ENCODE results near the gene FAM229B. TPM values are rescaled to one million over a fixed set of nuclear protein-coding genes. Genes with fewer than 3 reads are reported as not detected.

FAM229B gene
- total RNA-seq: 10.0 and 20.3 TPM in 2 replicates
- 23.8 and 24.6 TPM in 2 replicates for polyA plus RNA-seq
- polyA plus RNA-seq (2012): 35.4 and 35.6 TPM in 2 replicates
- polyA minus RNA-seq (ENCODE audit: low replicate concordance): 7.7 and 12.8 TPM in 2 replicates

DNA sequence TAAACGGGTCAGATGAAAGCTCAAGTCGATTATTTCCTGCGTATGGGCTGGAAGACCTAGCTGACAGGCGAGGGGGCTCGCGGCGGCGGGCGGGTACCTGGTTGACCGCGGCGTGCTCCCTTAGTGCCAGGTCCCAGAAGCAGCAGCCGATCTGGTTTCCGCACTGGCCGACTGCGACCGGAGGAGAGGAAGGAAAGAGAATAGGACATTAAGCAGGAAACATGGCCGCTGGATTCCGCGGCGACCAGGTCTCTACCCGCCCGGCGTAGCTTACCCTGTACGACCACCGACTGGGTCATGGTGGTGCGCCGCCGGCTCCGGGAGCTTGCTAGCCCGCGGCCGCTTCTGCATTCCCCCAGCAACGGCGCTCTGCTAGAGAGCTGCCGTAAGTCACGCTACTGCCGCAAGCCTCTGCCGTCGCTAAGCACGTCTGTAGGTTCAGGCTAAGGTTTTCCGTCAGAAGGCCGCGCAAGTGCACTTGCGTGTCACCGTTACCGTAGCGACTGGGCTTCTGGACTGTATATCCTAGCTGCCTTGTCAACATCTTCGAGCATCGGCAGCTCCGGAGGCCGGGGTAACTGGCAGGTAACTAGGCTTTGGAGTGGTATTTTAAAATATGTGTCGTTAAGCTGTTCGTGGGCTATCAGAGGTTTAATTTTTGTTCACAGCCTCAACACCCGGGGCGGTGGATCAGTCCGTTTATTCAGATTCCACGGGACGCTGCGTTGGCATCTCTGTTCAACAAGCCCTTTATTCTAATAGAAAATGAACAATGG, at the start of gene FAM229B, which contains the start of gene TUBE1:
TSS of gene FAM229B (plus strand) at position 456 of the 776 bp plus-strand sequence. CDS start 11,693 bp downstream, outside the sequence.
TSS of gene TUBE1 (minus strand) at position 347 of the 776 bp plus-strand sequence. CDS start at position 299, 48 bp downstream.
- Histone ChIP-seq H3K4me1 (ENCODE audit: control insufficient read depth, extremely low read depth, insufficient read depth, low read length) (no peaks in the 10 kb centered on the region), H4K20me1 (ENCODE audit: control insufficient read depth, extremely low read depth, insufficient read depth, low read length) (no peaks in the 10 kb centered on the region), H2AFZ (ENCODE audit: low read length) (peak within 1 kb of the TSS; percentile 86), H3K9ac (ENCODE audit: insufficient read depth, low read length) (peak within 1 kb of the TSS; percentile 72), H3K4me3 (replicated peaks in 1 of 4; ENCODE audit: control extremely low read depth in 1 of 4, insufficient read depth in 1 of 4, low read depth in 3 of 4, low read length in 4 of 4) (peak within 1 kb of the TSS; percentile 71 to 99 (median 77)), H3K9me3 (ENCODE audit: control insufficient read depth, insufficient read depth, low read depth, low read length) (no peaks in the 10 kb centered on the region), H3K27ac (ENCODE audit: insufficient read depth, low read length) (peak within 1 kb of the TSS; percentile 82), H3K79me2 (ENCODE audit: control insufficient read depth, insufficient read depth, low read length) (no peaks in the 10 kb centered on the region), H3K27me3 (ENCODE audit: control insufficient read depth, insufficient read depth, low read length) (no peaks in the 10 kb centered on the region), H3K4me2 (ENCODE audit: extremely low read depth, insufficient read depth, low read length) (peak within 1 kb of the TSS; percentile 80), H3K36me3 (ENCODE audit: control insufficient read depth, insufficient read depth, low read length) (no peaks in the 10 kb centered on the region)
- DNase-seq (ENCODE audit: low read depth in 2 of 2): peak; percentile 98 to 100
- TF ChIP-seq EZH2 (IDR thresholded peaks at IDR 0.05; ENCODE audit: low read length, missing control alignments): no peak
- no peak for TF ChIP-seq CTCF (conservative IDR thresholded peaks at IDR 0.05 in 1 of 2, IDR thresholded peaks at IDR 0.05 in 1 of 2; ENCODE audit: low read depth in 1 of 2, low read length in 2 of 2)

DNA sequence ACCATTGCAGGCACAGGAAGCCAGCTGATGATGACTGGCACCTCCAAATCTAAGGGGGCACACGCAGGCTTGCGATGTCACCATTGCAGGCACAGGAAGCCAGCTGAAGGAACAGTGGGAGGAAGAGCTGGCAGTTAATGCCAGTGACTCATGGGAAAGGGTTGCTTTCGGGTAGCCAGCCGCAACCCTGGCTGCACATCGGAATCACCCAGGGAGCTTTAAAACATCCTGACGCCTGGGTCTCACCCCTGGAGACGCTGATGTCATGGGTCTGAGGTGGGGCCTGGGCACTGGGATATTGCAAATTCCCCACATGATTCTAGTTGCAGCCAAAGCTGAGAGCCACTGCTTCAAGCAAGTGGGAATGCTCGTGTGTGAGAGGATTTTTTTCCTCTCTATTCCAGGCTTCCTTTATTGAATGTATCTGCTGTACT, 49.6 kb upstream of the FAM229B start:
- no peak overlapping the region for H2AFZ ChIP-seq (ENCODE audit: low read length)
- H3K27ac ChIP-seq (ENCODE audit: insufficient read depth, low read length): peak overlapping the region; percentile 56
- no peak overlapping the region for H3K4me3 ChIP-seq (replicated peaks in 1 of 4; ENCODE audit: control extremely low read depth in 1 of 4, insufficient read depth in 1 of 4, low read depth in 3 of 4, low read length in 4 of 4)

More for the DNA sequence above, 49.6 kb upstream of the FAM229B start:
- Histone ChIP-seq H3K9me3 (ENCODE audit: control insufficient read depth, insufficient read depth, low read depth, low read length) (no peaks in the 10 kb centered on the region), H4K20me1 (ENCODE audit: control insufficient read depth, extremely low read depth, insufficient read depth, low read length) (no peaks in the 10 kb centered on the region), H3K9ac (ENCODE audit: insufficient read depth, low read length) (no peak overlapping the region), H3K27me3 (ENCODE audit: control insufficient read depth, insufficient read depth, low read length) (peaks cover 2% of the 10 kb centered on the region), H3K4me1 (ENCODE audit: control insufficient read depth, extremely low read depth, insufficient read depth, low read length) (peaks cover 7% of the 10 kb centered on the region), H3K79me2 (ENCODE audit: control insufficient read depth, insufficient read depth, low read length) (no peaks in the 10 kb centered on the region), H3K36me3 (ENCODE audit: control insufficient read depth, insufficient read depth, low read length) (no peaks in the 10 kb centered on the region), H3K4me2 (ENCODE audit: extremely low read depth, insufficient read depth, low read length) (no peak overlapping the region)
- peak; percentile 91 to 98 for DNase-seq (ENCODE audit: low read depth in 2 of 2)
- TF ChIP-seq CTCF (conservative IDR thresholded peaks at IDR 0.05 in 1 of 2, IDR thresholded peaks at IDR 0.05 in 1 of 2; ENCODE audit: low read depth in 1 of 2, low read length in 2 of 2): no peak
- no peak for TF ChIP-seq EZH2 (IDR thresholded peaks at IDR 0.05; ENCODE audit: low read length, missing control alignments)
